SU-DHL-6 (cell line): ENCODE results near the gene PRKCA.

Experiments used
- EZH2phosphoT487 ChIP-seq: fragments of 200-600 bp; sonication (generic), shearing (Covaris generic); conservative IDR thresholded peaks from 2 replicates; pipeline ENCODE4 v1.6.1; 2018; ENCODE audit warnings: mild to moderate bottlenecking, antibody characterized with exemption, low read length, moderate library complexity, mixed read lengths
- TF ChIP-seq, protein P1 (sequence below): fragments of 200-600 bp; sonication (generic); IDR thresholded peaks from one replicate; pipeline ENCODE4 v1.5.1; 2017; ENCODE audit warnings: antibody characterized with exemption, mild to moderate bottlenecking, low read length, moderate library complexity; ENCODE audit not compliant: insufficient read depth, poor library complexity, severe bottlenecking

DNA sequence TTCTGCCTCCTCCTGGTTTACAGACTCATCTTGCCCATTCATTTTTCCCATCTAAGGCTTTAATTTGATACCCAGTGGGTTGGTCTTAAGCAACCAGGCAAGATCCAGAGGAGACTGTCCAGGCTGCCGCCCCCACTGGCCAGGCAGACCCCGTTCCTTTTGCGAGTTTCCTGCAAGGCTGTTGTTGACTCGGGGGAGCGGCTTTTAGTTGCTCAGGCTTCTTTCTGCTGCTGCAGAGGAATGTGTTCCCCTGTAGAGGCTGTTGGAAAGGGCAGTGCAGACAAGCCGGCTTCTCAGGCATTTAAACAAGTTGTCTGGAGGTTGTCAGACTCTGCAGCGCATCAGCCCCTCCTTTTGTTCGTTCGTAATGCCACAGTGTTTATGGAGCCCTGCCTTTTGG, 231.2 kb downstream of the PRKCA start:
- TF ChIP-seq, protein P1, sequence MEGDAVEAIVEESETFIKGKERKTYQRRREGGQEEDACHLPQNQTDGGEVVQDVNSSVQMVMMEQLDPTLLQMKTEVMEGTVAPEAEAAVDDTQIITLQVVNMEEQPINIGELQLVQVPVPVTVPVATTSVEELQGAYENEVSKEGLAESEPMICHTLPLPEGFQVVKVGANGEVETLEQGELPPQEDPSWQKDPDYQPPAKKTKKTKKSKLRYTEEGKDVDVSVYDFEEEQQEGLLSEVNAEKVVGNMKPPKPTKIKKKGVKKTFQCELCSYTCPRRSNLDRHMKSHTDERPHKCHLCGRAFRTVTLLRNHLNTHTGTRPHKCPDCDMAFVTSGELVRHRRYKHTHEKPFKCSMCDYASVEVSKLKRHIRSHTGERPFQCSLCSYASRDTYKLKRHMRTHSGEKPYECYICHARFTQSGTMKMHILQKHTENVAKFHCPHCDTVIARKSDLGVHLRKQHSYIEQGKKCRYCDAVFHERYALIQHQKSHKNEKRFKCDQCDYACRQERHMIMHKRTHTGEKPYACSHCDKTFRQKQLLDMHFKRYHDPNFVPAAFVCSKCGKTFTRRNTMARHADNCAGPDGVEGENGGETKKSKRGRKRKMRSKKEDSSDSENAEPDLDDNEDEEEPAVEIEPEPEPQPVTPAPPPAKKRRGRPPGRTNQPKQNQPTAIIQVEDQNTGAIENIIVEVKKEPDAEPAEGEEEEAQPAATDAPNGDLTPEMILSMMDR: no peak
- no peak for TF ChIP-seq EZH2phosphoT487
